AG04450 (cell line): ENCODE measurements around the gene PER3. TPM values are rescaled to one million over a fixed set of nuclear protein-coding genes. Genes with fewer than 3 reads are reported as not detected.

Source experiments
- CTCF ChIA-PET: fragments of 300-600, 350-600 bp; formaldehyde crosslinking; extraction: SDS; loops from one replicate; lab custom pipeline; 2022; ENCODE audit warnings: antibody characterized with exemption, inconsistent platforms; lab: Charles Lee
- POLR2A ChIA-PET: fragments of 350-600 bp; formaldehyde crosslinking; extraction: SDS; loops from one replicate; lab custom pipeline; 2021; ENCODE audit warnings: antibody characterized with exemption, inconsistent platforms; lab: Yijun Ruan, JAX
- DNase-seq: peaks from one replicate; pipeline ENCODE4 v3.0.0-alpha.2; 2011; ENCODE audit warnings: low read depth, low spot score
- H3K27ac ChIP-seq: one replicate; pipeline ENCODE4 v1.5.1; 2012; ENCODE audit warnings: low read depth, low read length, control low read depth
- H3K27me3 ChIP-seq: one replicate; pipeline ENCODE4 v1.6.0; 2012; ENCODE audit warnings: low read length; ENCODE audit not compliant: control insufficient read depth, insufficient read depth
- H3K4me3 ChIP-seq: 2 replicates; pipeline ENCODE4 v1.5.1; 2011; ENCODE audit warnings: mild to moderate bottlenecking, low read depth, low read length, control low read depth
- H3K9me3 ChIP-seq: 2 replicates; pipeline ENCODE4 v1.5.1; 2012; ENCODE audit warnings: low read length; ENCODE audit not compliant: control insufficient read depth, insufficient read depth
- polyA plus RNA-seq: library from polyadenylated mRNA; depleted of rRNA; stranded (reverse); fragments of >200 nt; gene quantifications from 2 replicates; pipeline ENCODE4 v1.2.3, GENCODE V29; 2011
- TF ChIP-seq, protein P1 (sequence below): IDR thresholded peaks from 2 replicates; pipeline ENCODE4 v1.5.1; 2011; ENCODE audit warnings: low read depth, low read length, control low read depth, inconsistent platforms

The PER3 gene
- polyA plus RNA-seq, 1 experiment: 9.1 TPM

DNA sequence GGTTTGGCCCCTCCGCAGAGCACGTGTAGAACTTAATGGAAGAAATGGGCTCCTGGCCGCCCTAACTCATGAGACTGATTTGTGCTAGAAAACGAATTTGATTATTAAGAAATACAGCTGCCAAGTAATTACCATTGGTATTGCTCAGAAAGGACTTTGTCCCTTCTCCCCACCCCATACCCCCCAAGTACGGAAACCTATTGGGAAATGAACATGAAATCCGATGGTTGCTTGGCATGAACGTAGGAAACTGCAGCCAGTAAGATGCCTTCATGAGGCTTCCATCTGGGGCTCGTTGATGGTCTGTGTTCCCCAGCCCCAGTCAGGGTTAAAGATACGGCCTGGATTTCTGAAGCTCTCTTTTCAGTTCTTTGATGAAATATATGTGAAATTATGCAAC is 21.4 kb downstream of the PER3 start:
- no peaks in the 10 kb centered on the region for H3K27me3 ChIP-seq
- DNase-seq: no peak
- no peak overlapping the region for H3K27ac ChIP-seq
- no peaks in the 10 kb centered on the region for H3K9me3 ChIP-seq
- TF ChIP-seq, protein P1, sequence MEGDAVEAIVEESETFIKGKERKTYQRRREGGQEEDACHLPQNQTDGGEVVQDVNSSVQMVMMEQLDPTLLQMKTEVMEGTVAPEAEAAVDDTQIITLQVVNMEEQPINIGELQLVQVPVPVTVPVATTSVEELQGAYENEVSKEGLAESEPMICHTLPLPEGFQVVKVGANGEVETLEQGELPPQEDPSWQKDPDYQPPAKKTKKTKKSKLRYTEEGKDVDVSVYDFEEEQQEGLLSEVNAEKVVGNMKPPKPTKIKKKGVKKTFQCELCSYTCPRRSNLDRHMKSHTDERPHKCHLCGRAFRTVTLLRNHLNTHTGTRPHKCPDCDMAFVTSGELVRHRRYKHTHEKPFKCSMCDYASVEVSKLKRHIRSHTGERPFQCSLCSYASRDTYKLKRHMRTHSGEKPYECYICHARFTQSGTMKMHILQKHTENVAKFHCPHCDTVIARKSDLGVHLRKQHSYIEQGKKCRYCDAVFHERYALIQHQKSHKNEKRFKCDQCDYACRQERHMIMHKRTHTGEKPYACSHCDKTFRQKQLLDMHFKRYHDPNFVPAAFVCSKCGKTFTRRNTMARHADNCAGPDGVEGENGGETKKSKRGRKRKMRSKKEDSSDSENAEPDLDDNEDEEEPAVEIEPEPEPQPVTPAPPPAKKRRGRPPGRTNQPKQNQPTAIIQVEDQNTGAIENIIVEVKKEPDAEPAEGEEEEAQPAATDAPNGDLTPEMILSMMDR: no peak
- POLR2A ChIA-PET: no interaction called here
- no peak overlapping the region for H3K4me3 ChIP-seq
- CTCF ChIA-PET: interaction anchor here (1.0 kb wide), 1 partner anchor 138 kb away, joined by 3 read pairs; no protein-coding TSS in a partner anchor

GRCh38 chr1:7808253-7808844 is 24.3 kb downstream of the PER3 start:
- TF ChIP-seq, protein P1: peak; percentile 60
- Histone ChIP-seq H3K4me3 (no peak overlapping the region), H3K9me3 (peaks cover 2% of the 10 kb centered on the region), H3K27me3 (no peaks in the 10 kb centered on the region), H3K27ac (no peak overlapping the region)
- CTCF ChIA-PET: interaction anchor here (0.6 to 2.1 kb wide), 18 partner anchors 10 to 358 kb away, joined by 3 to 11 read pairs (median 3); partner anchors contain the start of gene TNFRSF9
- DNase-seq: no peak
- POLR2A ChIA-PET: no interaction called here

DNA sequence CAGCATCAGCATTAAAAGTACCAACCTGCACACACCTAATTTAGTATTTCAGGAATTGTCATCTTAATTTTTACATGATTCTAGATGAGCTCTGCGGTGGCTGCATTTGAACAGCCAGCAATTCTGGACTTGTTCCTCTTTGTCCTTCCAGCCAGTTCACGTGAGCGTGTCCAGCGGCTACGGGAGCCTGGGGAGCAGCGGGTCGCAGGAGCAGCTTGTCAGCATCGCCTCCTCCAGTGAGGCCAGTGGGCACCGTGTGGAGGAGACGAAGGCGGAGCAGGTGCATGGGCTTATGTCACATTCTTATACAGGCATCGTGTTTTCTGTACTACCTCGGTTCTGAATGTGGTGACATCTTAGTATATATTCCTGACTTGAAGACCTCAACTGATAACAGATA is 25.7 kb downstream of the PER3 start:
- DNase-seq: no peak
- H3K27ac ChIP-seq: no peak overlapping the region
- peaks cover 5% of the 10 kb centered on the region for H3K9me3 ChIP-seq
- ChIA-PET POLR2A (no interaction called here), CTCF (interaction anchor here (0.5 to 1.1 kb wide), 2 partner anchors 57 to 768 kb away, joined by 3 read pairs; no protein-coding TSS in a partner anchor)
- H3K4me3 ChIP-seq: no peak overlapping the region
- H3K27me3 ChIP-seq: no peaks in the 10 kb centered on the region
- TF ChIP-seq, protein P1: no peak

DNA sequence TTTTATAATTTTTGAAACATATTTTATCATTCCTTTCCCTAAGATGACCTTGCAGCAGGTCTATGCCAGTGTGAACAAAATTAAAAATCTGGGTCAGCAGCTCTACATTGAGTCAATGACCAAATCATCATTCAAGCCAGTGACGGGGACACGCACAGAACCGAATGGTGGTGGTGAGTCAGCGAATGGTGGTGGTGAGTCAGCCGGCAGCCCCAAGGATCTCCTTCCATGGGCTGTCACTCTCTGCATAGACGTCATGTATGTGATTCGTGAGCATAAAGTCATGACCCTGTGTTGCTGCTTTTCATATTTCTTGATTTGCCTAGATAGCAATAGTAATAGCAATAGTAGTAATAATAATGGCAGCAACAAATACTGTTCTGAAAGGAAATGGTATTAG is 26.3 kb downstream of the PER3 start:
- CTCF ChIA-PET: interaction anchor here (1.1 kb wide), 2 partner anchors 58 to 132 kb away, joined by 3 read pairs; no protein-coding TSS in a partner anchor
- Histone ChIP-seq H3K27me3 (no peaks in the 10 kb centered on the region), H3K9me3 (peaks cover 5% of the 10 kb centered on the region), H3K27ac (no peak overlapping the region), H3K4me3 (no peak overlapping the region)
- POLR2A ChIA-PET: no interaction called here
- peak; percentile 49 for DNase-seq
- TF ChIP-seq, protein P1: no peak

GRCh38 chr1:7811476-7811875 is 27.4 kb downstream of the PER3 start:
- TF ChIP-seq, protein P1: no peak
- Histone ChIP-seq H3K27ac (no peak overlapping the region), H3K4me3 (no peak overlapping the region), H3K27me3 (no peaks in the 10 kb centered on the region), H3K9me3 (peaks cover 5% of the 10 kb centered on the region)
- no peak for DNase-seq
- ChIA-PET CTCF (interaction anchor here (1.0 to 1.9 kb wide), 3 partner anchors 92 to 144 kb away, joined by 3 to 6 read pairs (median 3); no protein-coding TSS in a partner anchor), POLR2A (no interaction called here)
